Testis (tissue), 2 donors: Measurements from ENCODE around the gene TMEM174.

Experiments
- CTCF ChIP-seq, 3 experiments: fragments of 450-650 bp in 2 of 3; fragments of 200-600 bp in 1 of 3; sonication (generic) in 1 of 3; IDR thresholded peaks; one replicate each; pipeline ENCODE4 v1.5.1; 2016 to 2019; ENCODE audit warnings: antibody characterized with exemption in 3 of 3, mild to moderate bottlenecking in 2 of 3, moderate library complexity in 1 of 3
- POLR2A ChIP-seq: fragments of 450-650 bp; IDR thresholded peaks from one replicate; pipeline ENCODE4 v1.6.1; 2017; ENCODE audit warnings: antibody characterized with exemption, mild to moderate bottlenecking, moderate library complexity

DNA sequence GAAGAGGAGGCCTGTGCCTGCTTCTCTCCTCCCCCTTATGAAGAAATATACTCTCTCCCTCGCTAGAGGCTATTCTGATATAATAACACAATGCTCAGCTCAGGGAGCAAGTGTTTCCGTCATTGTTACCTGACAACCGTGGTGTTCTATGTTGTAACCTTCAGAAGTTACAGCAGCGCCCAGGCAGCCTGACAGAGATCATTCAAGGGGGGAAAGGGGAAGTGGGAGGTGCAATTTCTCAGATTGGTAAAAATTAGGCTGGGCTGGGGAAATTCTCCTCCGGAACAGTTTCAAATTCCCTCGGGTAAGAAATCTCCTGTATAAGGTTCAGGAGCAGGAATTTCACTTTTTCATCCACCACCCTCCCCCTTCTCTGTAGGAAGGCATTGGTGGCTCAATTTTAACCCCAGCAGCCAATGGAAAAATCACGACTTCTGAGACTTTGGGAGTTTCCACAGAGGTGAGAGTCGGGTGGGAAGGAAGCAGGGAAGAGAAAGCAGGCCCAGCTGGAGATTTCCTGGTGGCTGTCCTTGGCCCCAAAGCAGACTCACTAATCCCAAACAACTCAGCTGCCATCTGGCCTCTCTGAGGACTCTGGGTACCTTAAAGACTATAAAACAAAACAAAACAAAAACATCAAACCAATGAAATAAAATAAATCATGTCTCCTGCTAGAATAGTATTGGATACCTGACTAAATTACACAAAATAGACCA is 1.3 kb downstream of the TMEM174 start:
- TF ChIP-seq CTCF (IDR thresholded peaks at IDR 0.05) = no peak
- TF ChIP-seq POLR2A = no peak
